HFF-Myc (cell line): Measurements from ENCODE around the gene CCDC68.
"Not testable (repeated sequence)": the region's sequence is repeated elsewhere in the genome, so short reads cannot be mapped to it uniquely, and the experiment has no call there.

Experiments
- DNase-seq: peaks from one replicate; pipeline ENCODE4 v3.0.0-alpha.2; 2011; ENCODE audit warnings: low read depth; ENCODE audit errors: extremely low read depth
- H3K4me3 ChIP-seq: replicated peaks from 2 replicates; pipeline ENCODE4 v1.5.1; 2011; ENCODE audit warnings: low read depth, mild to moderate bottlenecking, control low read depth, low read length
- TF ChIP-seq, protein P1 (sequence below): IDR thresholded peaks from 2 replicates; pipeline ENCODE4 v1.5.1; 2012; ENCODE audit warnings: mild to moderate bottlenecking, low read depth, low read length, control low read depth; ENCODE audit errors: missing control alignments

CCDC68 gene

DNA sequence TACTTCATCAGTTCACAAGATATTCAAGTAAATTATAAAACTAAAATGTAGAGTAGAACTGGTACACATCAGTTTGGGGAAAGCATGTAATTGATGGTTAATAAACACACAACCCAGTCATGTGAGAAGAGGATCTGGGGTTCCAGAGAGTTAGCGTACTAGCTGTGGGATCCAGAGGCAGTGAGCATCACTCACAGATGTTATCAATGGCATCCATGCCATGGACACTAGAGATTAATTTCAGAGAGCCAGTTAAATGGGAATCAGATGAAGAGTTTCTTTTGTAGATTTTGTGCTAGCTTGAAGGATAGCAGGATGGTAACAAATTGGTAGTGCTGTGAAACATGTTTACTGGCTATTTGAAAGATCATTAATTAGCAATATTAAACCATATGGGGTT is 21.8 kb upstream of the CCDC68 start:
- DNase-seq = no peak
- TF ChIP-seq, protein P1, sequence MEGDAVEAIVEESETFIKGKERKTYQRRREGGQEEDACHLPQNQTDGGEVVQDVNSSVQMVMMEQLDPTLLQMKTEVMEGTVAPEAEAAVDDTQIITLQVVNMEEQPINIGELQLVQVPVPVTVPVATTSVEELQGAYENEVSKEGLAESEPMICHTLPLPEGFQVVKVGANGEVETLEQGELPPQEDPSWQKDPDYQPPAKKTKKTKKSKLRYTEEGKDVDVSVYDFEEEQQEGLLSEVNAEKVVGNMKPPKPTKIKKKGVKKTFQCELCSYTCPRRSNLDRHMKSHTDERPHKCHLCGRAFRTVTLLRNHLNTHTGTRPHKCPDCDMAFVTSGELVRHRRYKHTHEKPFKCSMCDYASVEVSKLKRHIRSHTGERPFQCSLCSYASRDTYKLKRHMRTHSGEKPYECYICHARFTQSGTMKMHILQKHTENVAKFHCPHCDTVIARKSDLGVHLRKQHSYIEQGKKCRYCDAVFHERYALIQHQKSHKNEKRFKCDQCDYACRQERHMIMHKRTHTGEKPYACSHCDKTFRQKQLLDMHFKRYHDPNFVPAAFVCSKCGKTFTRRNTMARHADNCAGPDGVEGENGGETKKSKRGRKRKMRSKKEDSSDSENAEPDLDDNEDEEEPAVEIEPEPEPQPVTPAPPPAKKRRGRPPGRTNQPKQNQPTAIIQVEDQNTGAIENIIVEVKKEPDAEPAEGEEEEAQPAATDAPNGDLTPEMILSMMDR = no peak
- H3K4me3 ChIP-seq = no peak overlapping the region

DNA sequence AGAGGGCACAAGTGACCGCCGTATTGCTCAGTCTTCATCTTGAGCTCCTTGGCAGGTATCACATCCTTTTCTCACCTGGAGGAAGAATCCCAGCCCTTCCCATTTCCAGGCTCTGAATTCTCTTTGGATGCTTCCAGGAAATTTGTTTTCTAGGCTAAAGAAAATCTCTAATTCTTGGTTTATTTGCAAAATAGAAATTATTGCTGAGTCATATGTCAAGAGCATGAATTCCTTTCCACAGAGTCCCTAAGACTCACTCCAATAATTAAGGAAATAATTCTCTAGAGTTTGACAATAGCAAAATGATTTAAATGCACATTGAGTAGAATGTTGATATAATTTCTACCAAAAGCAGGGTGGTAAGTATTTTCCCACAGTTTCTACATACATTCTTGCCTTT is 16.3 kb upstream of the CCDC68 start:
- no peak overlapping the region for H3K4me3 ChIP-seq
- DNase-seq = no peak
- TF ChIP-seq, protein P1 = no peak

DNA sequence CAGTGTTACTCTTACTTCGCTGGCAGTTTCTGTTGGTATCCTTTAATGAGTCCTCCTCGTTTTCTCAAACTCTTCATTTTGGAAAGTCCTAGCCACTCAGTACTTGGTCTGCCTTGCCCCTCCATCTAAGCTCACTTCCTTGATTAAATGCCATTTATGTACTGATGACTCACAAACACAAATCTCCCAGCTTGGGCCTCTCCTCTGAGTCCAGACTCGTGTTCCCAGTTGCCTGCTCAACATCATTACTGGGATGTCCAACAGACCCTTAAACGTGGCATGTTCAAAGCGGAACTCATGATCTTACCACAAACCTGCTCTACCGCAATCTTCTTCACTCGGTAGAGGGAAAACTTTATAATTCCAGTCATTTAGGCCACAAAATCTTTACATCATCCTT is 13.8 kb upstream of the CCDC68 start:
- H3K4me3 ChIP-seq = no peak overlapping the region
- TF ChIP-seq, protein P1 = no peak
- DNase-seq = no peak

DNA sequence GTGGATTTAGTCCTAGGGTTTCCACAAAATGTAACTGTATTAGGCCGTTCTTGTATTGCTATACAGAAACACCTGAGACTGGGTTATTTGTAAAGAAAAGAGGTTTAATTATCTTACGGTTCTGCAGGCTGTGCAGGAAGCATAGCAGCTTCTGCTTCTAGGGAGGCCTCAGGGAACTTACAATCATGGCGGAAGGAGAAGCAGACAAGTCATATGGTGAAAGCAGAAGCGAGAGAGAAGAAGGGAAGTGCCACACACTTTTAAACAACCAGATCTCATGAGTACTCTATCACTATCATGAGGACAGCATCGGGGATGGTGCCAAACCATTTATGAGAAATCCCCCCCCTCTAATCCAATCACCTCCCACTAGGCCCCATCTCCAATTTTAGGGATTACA is 9.5 kb upstream of the CCDC68 start:
- TF ChIP-seq, protein P1 = no peak
- no peak overlapping the region for H3K4me3 ChIP-seq
- DNase-seq = no peak

DNA sequence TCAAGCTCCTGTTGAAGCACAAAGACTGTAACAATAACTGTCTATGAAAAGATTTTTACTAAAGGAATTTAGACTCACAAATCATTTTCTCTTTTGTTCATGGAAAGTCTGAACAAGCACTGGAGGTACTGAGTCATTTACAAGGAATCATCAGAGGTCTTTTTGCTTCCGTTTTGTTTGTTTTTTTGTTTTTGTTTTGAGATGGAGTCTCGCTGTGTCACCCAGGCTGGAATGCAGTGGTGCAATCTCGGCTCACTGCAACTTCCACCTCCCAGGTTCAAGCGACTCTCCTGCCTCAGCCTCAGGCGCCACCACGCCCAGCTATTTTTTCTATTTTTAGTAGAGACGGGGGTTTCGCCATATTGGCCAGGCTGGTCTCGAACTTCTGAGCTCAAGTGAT is 9.0 kb upstream of the CCDC68 start:
- H3K4me3 ChIP-seq, DNase-seq: not testable (repeated sequence)

DNA sequence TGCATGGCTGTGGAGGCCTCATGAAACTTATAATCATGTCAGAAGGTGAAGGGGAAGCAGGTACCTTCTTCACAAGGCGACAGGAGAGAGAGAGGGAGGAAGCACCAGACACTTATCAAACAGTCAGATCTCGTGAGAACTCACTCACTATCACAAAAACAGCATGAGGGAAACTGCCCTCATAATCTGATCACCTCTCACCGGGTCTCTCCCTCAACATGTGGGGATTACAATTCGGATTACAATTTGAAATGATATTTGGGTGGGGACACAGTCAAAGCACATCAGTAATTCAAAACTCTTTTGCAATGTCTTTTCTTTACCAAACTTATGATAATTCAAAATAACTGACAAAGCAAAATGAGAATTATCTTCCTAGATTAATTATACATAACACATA is 8.5 kb upstream of the CCDC68 start:
- no peak for DNase-seq

DNA sequence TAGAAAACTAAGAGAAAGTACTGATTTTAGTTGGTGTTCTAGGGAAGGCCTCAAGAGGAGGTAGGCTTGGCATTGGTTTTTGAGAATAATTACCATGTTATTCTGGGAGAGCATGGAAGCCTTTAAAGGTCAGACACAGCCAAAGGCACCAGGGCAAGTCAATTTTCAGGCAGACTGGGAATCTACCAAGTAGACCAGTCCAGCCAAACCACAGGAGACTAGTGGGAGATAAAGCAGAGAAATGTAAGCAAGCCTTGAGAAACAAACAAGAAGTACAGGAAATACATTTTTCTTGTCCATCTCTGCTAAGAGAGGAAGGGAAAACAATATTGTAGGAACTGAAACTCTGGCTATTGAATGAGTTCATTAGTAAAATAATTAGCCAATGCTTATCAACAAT is 5.5 kb upstream of the CCDC68 start:
- H3K4me3 ChIP-seq = no peak overlapping the region
- TF ChIP-seq, protein P1 = no peak
- DNase-seq = no peak

More for the DNA sequence above, 8.5 kb upstream of the CCDC68 start:
- TF ChIP-seq, protein P1 = no peak
- no peak overlapping the region for H3K4me3 ChIP-seq
